ENCODE data around the gene MAGI1.

- no peak for TF ChIP-seq FOXA1 (IDR thresholded peaks at IDR 0.05)
- TF ChIP-seq ELF4 (IDR thresholded peaks at IDR 0.05): no peak
- TF ChIP-seq FOXM1 (IDR thresholded peaks at IDR 0.05; ENCODE audit: borderline replicate concordance): no peak
- no peak for TF ChIP-seq SUZ12 (IDR thresholded peaks at IDR 0.05)
- TF ChIP-seq ZNF384 (IDR thresholded peaks at IDR 0.05): no peak
Measured at GRCh38 chr3:65871305-65872141, 167.2 kb downstream of the MAGI1 start.

Data from HEK293T (cell line).